ENCODE data around the gene THADA.
A peak's percentile ranks its signal among the peaks of the same experiment; 100 is the strongest.

Gene THADA

DNA sequence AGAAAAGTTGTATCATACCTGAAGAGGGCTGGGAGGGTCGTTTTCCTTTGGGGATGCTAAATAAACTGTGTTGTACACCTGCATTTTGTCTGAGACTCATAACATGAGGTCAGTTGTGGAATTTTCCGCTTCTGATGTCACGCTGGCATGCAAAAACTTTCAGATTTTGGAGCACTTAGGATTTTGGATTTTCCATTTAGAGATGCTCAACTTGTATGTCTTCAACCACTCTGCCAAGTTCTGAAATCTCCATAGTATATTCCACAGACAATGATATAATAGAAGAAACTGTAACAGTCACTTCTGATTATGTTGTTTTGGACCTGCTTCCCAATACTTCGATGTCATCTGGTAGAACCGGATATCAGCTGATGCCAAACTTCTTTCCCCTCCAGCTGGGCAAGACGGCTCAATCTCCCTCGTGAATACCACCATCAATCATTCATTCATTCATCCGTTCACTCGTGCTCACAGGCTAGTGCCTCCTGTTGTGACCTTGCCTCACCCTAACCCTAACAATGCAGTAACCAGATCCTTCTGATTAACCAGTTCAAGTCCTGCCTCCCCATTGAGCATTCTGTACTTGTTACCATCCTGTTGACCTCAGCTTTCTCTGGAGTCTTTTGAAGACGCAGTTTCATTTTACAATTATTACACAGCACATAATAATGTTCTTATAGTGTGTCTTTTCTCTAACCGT is 35.9 kb upstream of the THADA start:
- no peak for TF ChIP-seq Cebpa-rat (IDR thresholded peaks at IDR 0.05)
- H3K27me3 ChIP-seq, result peaks cover 2 to 3% (median 3%) of the 10 kb centered on the region in 11 experiments; a peak in 19 of 22 replicates
- peaks cover 13 to 21% (median 18%) of the 10 kb centered on the region in 10 experiments for H3K4me1 ChIP-seq
- no peak overlapping the region for H3K4me2 ChIP-seq
- no peaks in the 10 kb centered on the region for H4K20me1 ChIP-seq
- no peak overlapping the region for H3K4me3 ChIP-seq
- no peak overlapping the region for H3K9ac ChIP-seq
- H3K9me3 ChIP-seq (replicated peaks in 1 of 11), result peaks cover 0 to 8% (median 5%) of the 10 kb centered on the region in 11 experiments; a peak in 7 of 22 replicates
- H3K36me3 ChIP-seq, result no peaks in the 10 kb centered on the region
- H3K27ac ChIP-seq, result no peak overlapping the region

DNA sequence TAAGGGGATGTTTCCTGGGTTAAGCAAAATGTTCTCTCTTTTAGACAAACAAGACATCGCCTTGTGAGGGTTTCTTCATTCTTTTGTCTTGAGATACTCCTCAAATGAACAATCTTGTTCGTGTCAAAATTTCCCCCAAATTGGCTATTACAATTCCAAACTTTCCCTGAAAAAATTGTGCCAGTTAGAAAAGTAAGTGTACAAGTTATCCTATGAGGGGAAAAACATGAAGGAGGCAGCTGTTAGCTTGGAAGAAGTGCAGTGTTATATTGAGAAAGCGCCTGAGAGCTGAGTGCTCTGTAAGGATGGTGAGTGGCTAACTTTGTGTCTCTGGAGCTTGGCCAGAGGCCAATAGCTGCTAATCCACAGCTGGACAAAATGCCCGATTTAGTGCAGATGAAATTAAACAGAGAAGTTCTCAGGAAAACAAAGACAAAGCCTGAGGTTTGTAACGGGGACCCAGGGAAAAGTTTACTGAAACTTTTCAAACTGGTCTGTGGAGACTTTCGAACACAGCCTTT is 27.2 kb upstream of the THADA start:
- H3K27ac ChIP-seq, result no peak overlapping the region
- H3K4me2 ChIP-seq, result no peak overlapping the region
- H3K9me3 ChIP-seq (replicated peaks in 1 of 11), result peaks cover 0 to 16% (median 10%) of the 10 kb centered on the region in 11 experiments; a peak in 10 of 22 replicates
- no peaks in the 10 kb centered on the region for H3K36me3 ChIP-seq
- no peak overlapping the region for H3K9ac ChIP-seq
- no peaks in the 10 kb centered on the region for H3K4me1 ChIP-seq
- no peaks in the 10 kb centered on the region for H4K20me1 ChIP-seq
- no peak for TF ChIP-seq Cebpa-rat (IDR thresholded peaks at IDR 0.05)
- no peak overlapping the region for H3K4me3 ChIP-seq
- H3K27me3 ChIP-seq, result no peaks in the 10 kb centered on the region

DNA sequence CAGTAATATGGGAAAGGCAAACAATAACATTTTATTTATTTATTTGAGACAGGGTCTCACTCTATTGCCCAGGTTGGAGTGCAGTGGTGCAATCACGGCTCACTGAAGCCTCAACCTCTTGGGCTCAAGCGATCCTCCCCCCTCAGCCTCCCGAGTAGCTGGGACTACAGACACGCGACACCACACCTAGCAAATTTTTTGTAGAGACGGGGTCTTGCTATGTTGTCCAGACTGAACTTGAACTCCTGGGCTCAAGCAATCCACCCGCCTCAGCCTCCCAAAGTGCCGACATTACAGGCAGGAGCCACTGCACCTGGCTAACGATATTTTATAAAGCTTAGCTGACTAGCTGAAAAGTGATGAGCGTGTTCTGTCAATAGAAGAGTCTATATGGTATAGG is 23.7 kb upstream of the THADA start:
- H3K9me3 ChIP-seq (replicated peaks in 1 of 11), result no peaks in the 10 kb centered on the region
- no peak overlapping the region for H3K27ac ChIP-seq
- no peaks in the 10 kb centered on the region for H3K4me1 ChIP-seq
- H3K27me3 ChIP-seq, result no peaks in the 10 kb centered on the region
- no peak overlapping the region for H3K4me2 ChIP-seq
- no peak for TF ChIP-seq Cebpa-rat (IDR thresholded peaks at IDR 0.05)
- no peak overlapping the region for H3K9ac ChIP-seq
- no peaks in the 10 kb centered on the region for H4K20me1 ChIP-seq
- H3K4me3 ChIP-seq, result no peak overlapping the region
- no peaks in the 10 kb centered on the region for H3K36me3 ChIP-seq

DNA sequence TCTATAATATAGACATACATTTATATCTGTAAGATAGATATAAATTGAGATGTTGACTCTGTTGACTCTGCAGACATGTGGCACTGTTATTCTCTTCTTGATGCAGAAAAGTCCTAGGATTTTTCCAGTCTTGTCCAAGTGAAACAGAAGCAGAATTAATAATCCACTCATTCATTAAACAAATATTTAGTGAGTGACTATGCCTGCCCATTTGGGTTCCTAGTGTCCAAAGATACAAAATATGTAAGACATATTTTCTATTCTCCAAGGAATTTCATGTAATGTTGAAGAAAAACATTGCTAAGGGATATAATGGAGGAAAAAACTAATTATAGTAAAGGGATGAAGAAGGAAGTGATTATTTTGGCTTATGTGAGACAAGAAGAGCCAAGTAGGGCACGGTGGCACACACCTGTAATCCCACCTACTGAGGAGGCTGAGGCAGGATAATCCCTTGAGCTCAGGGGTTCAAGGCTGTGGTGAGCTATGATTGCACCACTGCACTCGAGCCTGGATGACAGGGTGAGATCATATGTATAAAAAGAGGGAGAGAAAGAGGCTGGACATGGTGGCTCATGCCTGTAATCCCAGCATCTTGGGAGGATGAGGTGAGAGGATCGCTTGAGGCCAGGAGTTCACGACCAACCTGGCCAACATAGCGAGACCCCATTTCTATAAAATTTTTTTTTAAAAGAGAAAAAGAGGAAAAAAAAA is 21.3 kb upstream of the THADA start:
- no peaks in the 10 kb centered on the region for H3K36me3 ChIP-seq
- no peaks in the 10 kb centered on the region for H3K27me3 ChIP-seq
- H3K9ac ChIP-seq, result no peak overlapping the region
- TF ChIP-seq Cebpa-rat (IDR thresholded peaks at IDR 0.05), result no peak
- no peaks in the 10 kb centered on the region for H3K4me1 ChIP-seq
- no peak overlapping the region for H3K27ac ChIP-seq
- H3K4me3 ChIP-seq, result no peak overlapping the region
- no peaks in the 10 kb centered on the region for H3K9me3 ChIP-seq (replicated peaks in 1 of 11)
- H3K4me2 ChIP-seq, result no peak overlapping the region
- no peaks in the 10 kb centered on the region for H4K20me1 ChIP-seq

DNA sequence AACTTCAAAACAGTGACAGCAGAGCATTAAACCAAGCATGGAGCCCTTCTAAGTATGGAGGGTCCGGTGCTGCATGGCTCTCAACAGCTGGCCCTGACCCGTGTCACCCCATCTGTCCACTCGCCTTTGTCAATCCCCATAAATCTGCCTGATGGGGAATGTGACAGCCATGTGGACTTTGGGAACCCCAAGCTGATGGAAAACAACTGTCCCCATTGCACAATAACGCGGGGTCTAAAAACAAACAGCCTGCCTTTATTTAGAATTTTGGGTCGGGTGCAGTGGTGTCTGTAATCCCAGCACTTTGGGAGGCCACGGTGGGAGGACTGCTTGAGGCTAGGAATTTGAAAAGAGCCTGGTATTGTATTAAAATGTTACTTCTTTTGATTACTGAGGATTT is 17.1 kb upstream of the THADA start:
- no peaks in the 10 kb centered on the region for H3K36me3 ChIP-seq
- H3K9ac ChIP-seq, result no peak overlapping the region
- TF ChIP-seq Cebpa-rat (IDR thresholded peaks at IDR 0.05), result peak in 1 of 11 experiments; percentile 37; a peak in 2 of 22 replicates
- H3K4me2 ChIP-seq, result no peak overlapping the region
- no peaks in the 10 kb centered on the region for H3K9me3 ChIP-seq (replicated peaks in 1 of 11)
- no peaks in the 10 kb centered on the region for H3K4me1 ChIP-seq
- no peaks in the 10 kb centered on the region for H4K20me1 ChIP-seq
- no peaks in the 10 kb centered on the region for H3K27me3 ChIP-seq
- no peak overlapping the region for H3K27ac ChIP-seq
- H3K4me3 ChIP-seq, result no peak overlapping the region

- Histone ChIP-seq H3K27ac (no peak overlapping the region), H3K4me1 (no peaks in the 10 kb centered on the region), H3K9ac (no peak overlapping the region), H3K4me3 (no peak overlapping the region), H3K36me3 (no peaks in the 10 kb centered on the region), H3K9me3 (replicated peaks in 1 of 11) (no peaks in the 10 kb centered on the region), H3K4me2 (no peak overlapping the region), H3K27me3 (no peaks in the 10 kb centered on the region), H4K20me1 (no peaks in the 10 kb centered on the region)
- TF ChIP-seq Cebpa-rat (IDR thresholded peaks at IDR 0.05), result no peak
Measured at GRCh38 chr2:43611987-43612894, 16.4 kb upstream of the THADA start.

DNA sequence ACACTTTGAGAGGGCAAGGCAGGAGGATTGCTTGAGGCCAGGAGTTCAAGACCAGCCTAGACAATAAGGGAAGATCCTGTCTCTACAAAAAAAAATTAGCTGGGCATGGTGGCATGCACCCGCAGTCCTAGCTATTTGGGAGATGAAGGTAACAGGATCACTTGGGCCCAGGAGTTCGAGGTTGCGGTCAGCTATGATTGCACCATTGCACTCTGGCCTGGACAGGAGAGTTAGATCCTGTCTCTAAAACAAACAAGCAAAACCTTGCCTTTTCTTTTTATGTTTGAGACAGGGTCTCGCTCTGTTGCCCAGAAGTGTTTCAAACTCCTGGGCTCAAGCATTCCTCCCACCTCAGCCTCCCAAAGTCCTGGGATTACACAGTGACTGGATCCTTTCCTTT is 14.5 kb upstream of the THADA start:
- Histone ChIP-seq H4K20me1 (no peaks in the 10 kb centered on the region), H3K36me3 (no peaks in the 10 kb centered on the region), H3K4me3 (no peak overlapping the region), H3K9me3 (replicated peaks in 1 of 11) (no peaks in the 10 kb centered on the region), H3K27ac (no peak overlapping the region), H3K9ac (no peak overlapping the region; a peak in 1 of 22 replicates), H3K4me2 (no peak overlapping the region), H3K4me1 (no peaks in the 10 kb centered on the region), H3K27me3 (no peaks in the 10 kb centered on the region)
- TF ChIP-seq Cebpa-rat (IDR thresholded peaks at IDR 0.05), result no peak

- Histone ChIP-seq H3K4me2 (no peak overlapping the region), H3K9ac (no peak overlapping the region), H3K9me3 (replicated peaks in 1 of 11) (no peaks in the 10 kb centered on the region), H4K20me1 (no peaks in the 10 kb centered on the region), H3K4me1 (no peaks in the 10 kb centered on the region), H3K27me3 (no peaks in the 10 kb centered on the region), H3K36me3 (no peaks in the 10 kb centered on the region), H3K4me3 (no peak overlapping the region), H3K27ac (no peak overlapping the region)
- no peak for TF ChIP-seq Cebpa-rat (IDR thresholded peaks at IDR 0.05)
Measured at GRCh38 chr2:43609290-43609918, 13.6 kb upstream of the THADA start.

GRCh38 chr2:43605851-43606250 is 10.0 kb upstream of the THADA start:
- no peaks in the 10 kb centered on the region for H3K9me3 ChIP-seq (replicated peaks in 1 of 11)
- H3K27ac ChIP-seq, result no peak overlapping the region
- H3K4me1 ChIP-seq, result no peaks in the 10 kb centered on the region
- no peak overlapping the region for H3K9ac ChIP-seq
- no peak overlapping the region for H3K4me3 ChIP-seq
- H3K36me3 ChIP-seq, result no peaks in the 10 kb centered on the region
- TF ChIP-seq Cebpa-rat (IDR thresholded peaks at IDR 0.05), result no peak
- no peaks in the 10 kb centered on the region for H4K20me1 ChIP-seq
- no peaks in the 10 kb centered on the region for H3K27me3 ChIP-seq
- H3K4me2 ChIP-seq, result no peak overlapping the region
